ENCODE measurements around the gene SERPINA5.

- TF ChIP-seq CTCF (IDR thresholded peaks at IDR 0.05) (no peak), REST (IDR thresholded peaks at IDR 0.05; ENCODE audit: low read depth, low read length) (no peak), RCOR1 (IDR thresholded peaks at IDR 0.05; ENCODE audit: low read length) (no peak), EZH2phosphoT487 (IDR thresholded peaks at IDR 0.05; ENCODE audit: borderline replicate concordance, low read depth) (no peak), MXI1 (IDR thresholded peaks at IDR 0.05; ENCODE audit: low read depth, low read length) (no peak), IRF3 (IDR thresholded peaks at IDR 0.05; ENCODE audit: low read depth, low read length) (no peak), TAF1 (IDR thresholded peaks at IDR 0.05; ENCODE audit: borderline replicate concordance, low read depth, low read length) (no peak), FOXJ3 (CRISPR knock-in tag; IDR thresholded peaks at IDR 0.05) (no peak), ZBTB33 (IDR thresholded peaks at IDR 0.05; ENCODE audit: borderline replicate concordance, low read depth) (no peak), NFIC (IDR thresholded peaks at IDR 0.05; ENCODE audit: borderline replicate concordance) (no peak)
These were observed 53.9 kb downstream of the SERPINA5 start for GRCh38 chr14:94635154-94635553.

Measured in SK-N-SH (cell line).